Measurements from ENCODE around the gene OSBPL5. TPM values are rescaled to one million over a fixed set of nuclear protein-coding genes. Genes with fewer than 3 reads are reported as not detected.

OSBPL5 gene
- total RNA-seq, 1 donor from 2014 or later = 6.2 TPM

DNA sequence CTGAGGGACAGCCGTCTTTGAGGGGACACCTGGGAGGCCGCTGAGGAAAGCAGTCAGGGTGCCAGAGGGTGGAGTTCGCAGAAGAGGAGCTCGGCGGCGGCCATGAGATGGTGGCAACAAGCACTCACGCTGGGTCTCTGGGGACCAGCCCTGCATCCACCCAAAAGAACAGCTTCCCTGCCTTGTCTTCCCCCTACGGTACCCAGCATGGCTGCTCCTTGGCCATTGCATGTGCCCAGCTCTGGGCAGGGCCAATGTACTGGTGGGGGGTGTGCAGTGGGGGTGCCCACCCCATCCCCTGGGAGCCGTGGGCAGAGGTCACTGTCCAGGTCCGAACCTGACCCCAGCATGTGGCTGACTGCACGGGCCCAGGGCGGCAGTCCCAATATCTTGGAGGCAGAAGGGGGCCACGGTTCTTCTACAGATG is 42.3 kb downstream of the OSBPL5 start:
- H3K9me3 ChIP-seq (ENCODE audit: low read depth) = no peaks in the 10 kb centered on the region
- H3K79me2 ChIP-seq (ENCODE audit: low read depth) = no peaks in the 10 kb centered on the region
- no peaks in the 10 kb centered on the region for H3K27me3 ChIP-seq
- no peaks in the 10 kb centered on the region for H4K20me1 ChIP-seq (ENCODE audit: low read depth)
- Mint-ChIP-seq H3K36me3 (peaks cover 15% of the 10 kb centered on the region), H3K27ac (no peak overlapping the region), H3K4me1 (no peaks in the 10 kb centered on the region), H3K4me3 (no peak overlapping the region), H3K27me3 (ENCODE audit: insufficient read depth, low read depth) (no peaks in the 10 kb centered on the region), H3K9me3 (peaks cover under 1% of the 10 kb centered on the region)
- no peak overlapping the region for H3K27ac ChIP-seq
- H2AFZ ChIP-seq (replicated peaks) = no peak overlapping the region
- no peak overlapping the region for H3K9ac ChIP-seq
- H3F3A ChIP-seq (ENCODE audit: low read depth) = no peaks in the 10 kb centered on the region
- no peak overlapping the region for H3K4me2 ChIP-seq
- DNase-seq (ENCODE audit: low spot score) = no peak
- H3K4me1 ChIP-seq = no peaks in the 10 kb centered on the region
- TF ChIP-seq EZH2phosphoT487 (IDR thresholded peaks at IDR 0.05) = no peak
- no peak overlapping the region for H3K4me3 ChIP-seq
- H3K36me3 ChIP-seq = no peaks in the 10 kb centered on the region

DNA sequence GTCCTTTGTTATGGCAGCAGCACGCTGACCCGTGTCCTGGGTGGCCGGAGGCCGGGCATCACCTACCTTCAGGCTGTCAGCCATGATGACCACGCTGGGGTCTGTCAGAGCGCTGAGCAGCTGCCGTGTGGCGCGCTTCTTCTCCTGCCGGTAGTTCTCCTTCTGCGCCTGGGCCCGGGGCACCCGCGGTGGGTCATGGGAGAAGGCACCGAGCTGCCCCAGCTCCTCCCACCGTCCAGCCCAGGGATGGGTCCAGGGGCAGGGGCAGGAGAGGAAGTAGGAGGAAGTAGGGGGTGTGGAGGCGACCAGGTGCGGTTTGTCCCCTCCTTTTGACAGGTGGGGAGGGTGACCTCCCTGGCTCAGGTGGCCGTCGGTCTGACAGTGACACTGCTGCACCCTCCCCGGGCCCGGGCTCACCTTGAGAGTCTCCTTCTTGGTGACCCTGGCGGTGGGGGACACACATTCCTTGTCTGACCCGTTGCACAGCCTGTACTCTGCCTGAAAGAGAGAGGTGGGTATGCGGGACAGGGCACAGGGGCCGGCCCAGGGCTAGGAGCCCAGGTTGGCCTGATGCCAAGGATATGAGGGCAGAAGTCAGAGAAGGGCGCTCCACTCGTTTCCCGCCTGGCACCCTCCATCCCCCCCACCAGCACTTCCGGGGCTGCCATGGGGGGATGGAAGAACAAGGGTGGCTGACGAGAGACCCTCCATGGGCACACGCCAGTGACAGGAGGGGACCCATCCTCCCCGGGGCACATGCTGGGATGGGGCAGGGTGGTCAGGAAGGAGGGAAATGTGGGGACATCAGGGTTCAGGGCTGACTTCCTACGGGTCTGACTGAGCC is 43.0 kb downstream of the OSBPL5 start:
- no peaks in the 10 kb centered on the region for H3F3A ChIP-seq (ENCODE audit: low read depth)
- no peaks in the 10 kb centered on the region for H4K20me1 ChIP-seq (ENCODE audit: low read depth)
- no peaks in the 10 kb centered on the region for H3K4me1 ChIP-seq
- H3K9ac ChIP-seq = no peak overlapping the region
- H3K27me3 ChIP-seq = no peaks in the 10 kb centered on the region
- H3K27ac ChIP-seq = no peak overlapping the region
- no peak overlapping the region for H3K4me3 Mint-ChIP-seq
- H3K27me3 Mint-ChIP-seq (ENCODE audit: insufficient read depth, low read depth) = no peaks in the 10 kb centered on the region
- H3K36me3 ChIP-seq = no peaks in the 10 kb centered on the region
- H3K4me2 ChIP-seq = no peak overlapping the region
- H3K9me3 Mint-ChIP-seq = peaks cover 5% of the 10 kb centered on the region
- peaks cover 20% of the 10 kb centered on the region for H3K36me3 Mint-ChIP-seq
- no peak for DNase-seq (ENCODE audit: low spot score)
- H3K4me3 ChIP-seq = no peak overlapping the region
- H3K79me2 ChIP-seq (ENCODE audit: low read depth) = no peaks in the 10 kb centered on the region
- H3K27ac Mint-ChIP-seq = no peak overlapping the region
- no peak overlapping the region for H2AFZ ChIP-seq (replicated peaks)
- no peak for TF ChIP-seq EZH2 (IDR thresholded peaks at IDR 0.05)
- TF ChIP-seq, protein P1, sequence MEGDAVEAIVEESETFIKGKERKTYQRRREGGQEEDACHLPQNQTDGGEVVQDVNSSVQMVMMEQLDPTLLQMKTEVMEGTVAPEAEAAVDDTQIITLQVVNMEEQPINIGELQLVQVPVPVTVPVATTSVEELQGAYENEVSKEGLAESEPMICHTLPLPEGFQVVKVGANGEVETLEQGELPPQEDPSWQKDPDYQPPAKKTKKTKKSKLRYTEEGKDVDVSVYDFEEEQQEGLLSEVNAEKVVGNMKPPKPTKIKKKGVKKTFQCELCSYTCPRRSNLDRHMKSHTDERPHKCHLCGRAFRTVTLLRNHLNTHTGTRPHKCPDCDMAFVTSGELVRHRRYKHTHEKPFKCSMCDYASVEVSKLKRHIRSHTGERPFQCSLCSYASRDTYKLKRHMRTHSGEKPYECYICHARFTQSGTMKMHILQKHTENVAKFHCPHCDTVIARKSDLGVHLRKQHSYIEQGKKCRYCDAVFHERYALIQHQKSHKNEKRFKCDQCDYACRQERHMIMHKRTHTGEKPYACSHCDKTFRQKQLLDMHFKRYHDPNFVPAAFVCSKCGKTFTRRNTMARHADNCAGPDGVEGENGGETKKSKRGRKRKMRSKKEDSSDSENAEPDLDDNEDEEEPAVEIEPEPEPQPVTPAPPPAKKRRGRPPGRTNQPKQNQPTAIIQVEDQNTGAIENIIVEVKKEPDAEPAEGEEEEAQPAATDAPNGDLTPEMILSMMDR (IDR thresholded peaks at IDR 0.05) = no peak
- TF ChIP-seq EZH2phosphoT487 (IDR thresholded peaks at IDR 0.05) = no peak
- H3K9me3 ChIP-seq (ENCODE audit: low read depth) = peaks cover 4% of the 10 kb centered on the region
- H3K4me1 Mint-ChIP-seq = no peaks in the 10 kb centered on the region

DNA sequence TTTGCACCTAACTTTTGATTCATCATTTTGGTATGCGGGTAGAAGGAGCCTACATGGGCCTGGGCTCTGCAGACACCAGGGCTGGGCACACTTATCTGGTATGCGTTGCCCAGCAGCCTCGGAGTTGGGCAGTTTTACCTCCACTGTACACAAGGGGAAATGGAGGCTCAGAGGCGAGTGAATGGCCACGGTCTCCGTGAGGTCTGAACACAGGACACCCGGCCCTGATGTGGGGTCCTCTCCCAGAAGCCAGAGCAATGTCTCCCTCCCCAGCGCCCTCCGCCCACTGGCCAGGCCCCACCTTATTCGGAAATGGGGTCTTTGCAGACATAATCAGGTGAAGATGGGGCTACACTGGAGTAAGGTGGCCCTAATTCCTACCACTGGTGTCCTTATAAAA is 43.7 kb downstream of the OSBPL5 start:
- H3K27me3 ChIP-seq = no peaks in the 10 kb centered on the region
- no peak overlapping the region for H3K4me2 ChIP-seq
- peaks cover 7% of the 10 kb centered on the region for H3K9me3 Mint-ChIP-seq
- TF ChIP-seq, protein P1 (IDR thresholded peaks at IDR 0.05) = no peak
- TF ChIP-seq EZH2phosphoT487 (IDR thresholded peaks at IDR 0.05) = no peak
- no peak for TF ChIP-seq EZH2 (IDR thresholded peaks at IDR 0.05)
- no peaks in the 10 kb centered on the region for H3K4me1 Mint-ChIP-seq
- DNase-seq (ENCODE audit: low spot score) = no peak
- peaks cover 20% of the 10 kb centered on the region for H3K36me3 Mint-ChIP-seq
- no peaks in the 10 kb centered on the region for H3K27me3 Mint-ChIP-seq (ENCODE audit: insufficient read depth, low read depth)
- H3K79me2 ChIP-seq (ENCODE audit: low read depth) = no peaks in the 10 kb centered on the region
- no peak overlapping the region for H3K4me3 ChIP-seq
- H3K9me3 ChIP-seq (ENCODE audit: low read depth) = peaks cover 4% of the 10 kb centered on the region
- no peaks in the 10 kb centered on the region for H3K36me3 ChIP-seq
- no peak overlapping the region for H3K27ac ChIP-seq
- H3F3A ChIP-seq (ENCODE audit: low read depth) = no peaks in the 10 kb centered on the region
- H3K27ac Mint-ChIP-seq = no peak overlapping the region
- H3K9ac ChIP-seq = no peak overlapping the region
- no peak overlapping the region for H3K4me3 Mint-ChIP-seq
- no peak overlapping the region for H2AFZ ChIP-seq (replicated peaks)
- H3K4me1 ChIP-seq = no peaks in the 10 kb centered on the region
- H4K20me1 ChIP-seq (ENCODE audit: low read depth) = no peaks in the 10 kb centered on the region
